GM19372 (cell line): Measurements from ENCODE around the gene KCNE2.
"Not testable (repeated sequence)": the region's sequence is repeated elsewhere in the genome, so short reads cannot be mapped to it uniquely, and the experiment has no call there.

ENCODE experiments used
- ATAC-seq: cut with Tn5 transposase; IDR thresholded peaks from one replicate; pipeline ENCODE4 v1.9.1; 2021; ENCODE audit warnings: mild to moderate bottlenecking, low read depth, moderate library complexity; ENCODE audit not compliant: unreplicated experiment

The KCNE2 gene

DNA sequence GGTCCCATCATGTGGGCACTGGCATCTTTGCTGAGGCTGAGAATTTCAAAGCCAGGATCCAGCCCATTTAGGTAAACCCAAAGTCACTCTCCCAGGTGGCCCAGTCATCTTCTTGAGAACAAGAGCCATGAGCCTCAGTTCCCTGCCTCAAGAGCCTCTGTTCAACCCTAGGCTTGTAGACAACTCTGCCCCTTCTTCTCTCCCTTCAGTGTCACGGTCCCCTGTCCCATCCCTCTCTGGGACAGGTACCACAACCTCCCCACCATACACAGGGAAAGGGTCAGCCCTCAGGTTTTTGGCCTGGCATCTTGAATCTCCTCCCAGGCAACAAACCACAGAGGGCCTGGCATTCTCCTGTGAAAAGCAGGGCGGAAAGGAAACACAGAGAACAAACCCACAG, 41.9 kb downstream of the KCNE2 start:
- not testable (repeated sequence) for ATAC-seq

DNA sequence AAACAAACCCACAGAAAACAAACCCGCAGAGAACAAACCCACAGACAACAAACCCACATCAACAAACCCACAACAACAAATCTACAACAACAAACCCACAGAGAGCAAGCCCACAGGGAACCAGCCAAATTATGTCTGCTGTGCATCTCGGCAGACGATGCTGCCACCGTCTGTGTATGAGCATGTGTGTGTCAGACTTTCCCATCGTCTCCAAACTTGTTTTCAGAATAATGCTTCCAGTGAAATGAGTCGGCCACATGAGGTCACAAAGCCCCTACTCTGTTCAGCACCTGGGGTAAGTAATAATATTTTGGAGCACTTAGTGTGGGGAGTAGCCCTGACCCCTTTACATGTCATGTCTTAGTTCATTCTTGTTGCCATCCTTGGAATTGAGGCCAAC, 42.3 kb downstream of the KCNE2 start:
- ATAC-seq = not testable (repeated sequence)

DNA sequence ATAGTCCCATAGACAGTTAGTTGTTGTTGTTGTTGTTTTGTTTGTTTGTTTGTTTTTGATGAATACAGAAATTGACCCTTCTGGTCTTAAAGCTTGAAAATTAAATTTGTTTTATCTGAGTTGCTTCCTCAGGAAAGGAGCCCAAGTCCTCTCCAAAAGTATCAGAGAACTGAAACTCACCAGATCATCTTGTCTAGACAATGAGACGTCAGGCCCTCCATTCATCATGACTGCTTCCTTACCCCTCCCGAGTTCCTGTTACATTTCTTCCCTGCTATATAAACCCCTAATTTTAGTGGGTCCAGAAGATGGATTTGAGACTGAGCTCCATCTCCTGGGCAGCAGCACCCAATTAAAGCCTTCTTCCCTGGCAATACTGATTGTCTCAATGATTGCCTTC, 42.9 kb downstream of the KCNE2 start:
- not testable (repeated sequence) for ATAC-seq

DNA sequence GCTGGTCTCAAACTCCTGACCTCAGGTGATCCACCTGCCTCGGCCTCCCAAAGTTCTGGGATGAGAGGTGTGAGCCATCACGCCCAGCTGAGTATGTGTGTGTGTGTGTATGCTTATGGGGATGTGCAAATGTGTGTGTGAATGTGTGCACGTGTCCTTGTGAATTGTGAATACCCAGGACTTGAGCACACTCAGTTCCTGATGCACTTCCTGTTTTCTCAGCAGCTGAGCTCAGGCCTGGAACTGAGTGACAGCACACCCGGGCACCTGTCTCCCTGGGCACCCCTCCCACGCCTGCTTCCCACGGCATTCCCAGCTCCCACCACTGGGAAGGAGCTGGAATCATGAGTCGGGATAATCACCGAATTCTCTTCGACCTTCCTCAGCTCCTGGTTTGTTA, 43.5 kb downstream of the KCNE2 start:
- ATAC-seq = not testable (repeated sequence)

DNA sequence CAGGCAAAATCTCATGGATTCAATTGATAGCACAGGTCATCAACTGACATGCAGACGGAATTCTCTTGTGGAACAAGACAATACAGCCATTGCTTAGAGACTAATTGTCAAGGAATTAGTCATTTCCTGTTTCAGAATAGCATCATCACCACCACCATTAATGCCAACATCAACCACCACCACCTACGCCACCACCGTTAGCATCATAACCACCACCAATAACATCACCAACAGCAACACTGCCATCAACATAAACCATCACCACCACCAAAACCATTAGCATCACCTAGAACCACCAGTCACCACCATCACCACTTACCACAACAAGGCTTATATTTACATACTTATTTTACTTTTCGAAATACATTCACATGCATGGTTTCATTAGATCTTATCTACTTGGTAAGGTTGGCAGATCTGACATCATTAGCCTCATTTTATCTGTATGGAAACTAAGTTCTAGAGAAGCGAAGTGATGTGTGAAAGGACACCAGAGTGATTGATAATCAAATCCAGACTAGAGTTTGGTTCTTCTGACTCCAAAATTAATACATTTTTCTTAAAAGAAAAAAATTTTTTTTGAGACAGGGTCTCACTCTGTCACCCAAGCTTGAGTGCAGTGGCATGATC, 53.8 kb downstream of the KCNE2 start:
- not testable (repeated sequence) for ATAC-seq
